Endothelial cell of umbilical vein (primary cell): Measurements from ENCODE around the gene THBS3. TPM values are rescaled to one million over a fixed set of nuclear protein-coding genes. Genes with fewer than 3 reads are reported as not detected.
A peak's percentile ranks its signal among the peaks of the same experiment; 100 is the strongest.
"Not testable (repeated sequence)": the region's sequence is repeated elsewhere in the genome, so short reads cannot be mapped to it uniquely, and the experiment has no call there.

Experiments
- BruUV-seq: library from RNA; stranded (reverse); fragments of 400-500 nt; replicated peaks from 2 replicates; lab custom pipeline; 2021; lab: Mats Ljungman, UMichigan
- CTCF ChIA-PET: fragments of 300-600, 350-600 bp; sonication (Branson Sonifier 250); formaldehyde crosslinking; loops from one replicate; lab custom pipeline; 2021; ENCODE audit warnings: antibody characterized with exemption, inconsistent platforms; lab: Charles Lee
- POLR2A ChIA-PET: fragments of 300-600, 350-600 bp; sonication (Branson Sonifier 250); formaldehyde crosslinking; loops from one replicate; lab custom pipeline; 2021; ENCODE audit warnings: antibody characterized with exemption, inconsistent platforms; lab: Charles Lee
- DNase-seq: peaks from one replicate; pipeline ENCODE4 v3.0.0-alpha.2; 2011; ENCODE audit warnings: low read depth, low spot score
- FAIRE-seq: peaks from 2 replicates; lab custom pipeline; 2011; peaks lifted over from hg19 to GRCh38; lab: Jason Lieb, UNC
- H2AFZ ChIP-seq: 2 replicates; pipeline ENCODE4 v1.6.0; 2012; ENCODE audit warnings: low read depth, low read length, control low read depth, inconsistent platforms
- H3K27ac ChIP-seq: 2 replicates; pipeline ENCODE4 v1.5.1; 2011; ENCODE audit warnings: low read depth, mild to moderate bottlenecking, control low read depth, low read length, moderate library complexity; ENCODE audit not compliant: insufficient read depth
- H3K27me3 ChIP-seq, 2 experiments: 2 replicates each; pipeline versions ENCODE4 v1.6.0 to v1.6.1; 2011; ENCODE audit warnings: low read length in 2 of 2, mixed read lengths in 1 of 2; ENCODE audit not compliant: control insufficient read depth in 2 of 2, insufficient read depth in 2 of 2
- H3K36me3 ChIP-seq, 2 experiments: 2 replicates in 1 of 2; 3 replicates in 1 of 2; pipeline ENCODE4 v1.5.1; 2011; ENCODE audit warnings: low read length in 2 of 2, mild to moderate bottlenecking in 1 of 2, moderate library complexity in 1 of 2; ENCODE audit not compliant: control insufficient read depth in 2 of 2, insufficient read depth in 2 of 2; ENCODE audit errors: extremely low read depth in 1 of 2
- H3K4me1 ChIP-seq: 3 replicates; pipeline ENCODE4 v1.5.1; 2011; ENCODE audit warnings: mild to moderate bottlenecking, low read length; ENCODE audit not compliant: control insufficient read depth, insufficient read depth; ENCODE audit errors: extremely low read depth
- H3K4me2 ChIP-seq: 2 replicates; pipeline ENCODE4 v1.6.1; 2011; ENCODE audit warnings: low read length, control low read depth, mixed read lengths; ENCODE audit not compliant: insufficient read depth
- H3K4me3 ChIP-seq, 3 experiments: fragments of 200-600 bp in 1 of 3; sonication (generic), shearing (Covaris generic) in 1 of 3; replicated peaks in 1 of 3; 2 replicates each; pipeline ENCODE4 v1.5.1; 2011 to 2016; ENCODE audit warnings: control low read depth in 3 of 3, low read length in 3 of 3, mild to moderate bottlenecking in 2 of 3, inconsistent platforms in 1 of 3, low read depth in 1 of 3, moderate library complexity in 1 of 3; ENCODE audit not compliant: insufficient read depth in 1 of 3
- H3K79me2 ChIP-seq: 2 replicates; pipeline ENCODE4 v1.6.0; 2012; ENCODE audit warnings: low read length, inconsistent platforms; ENCODE audit not compliant: control insufficient read depth, insufficient read depth
- H3K9ac ChIP-seq: replicated peaks from 2 replicates; pipeline ENCODE3; 2011; ENCODE audit warnings: low read length, control low read depth; ENCODE audit not compliant: insufficient read depth; ENCODE audit errors: extremely low read depth
- H3K9me1 ChIP-seq: replicated peaks from 3 replicates; pipeline ENCODE4 v1.6.0; 2011; ENCODE audit warnings: mild to moderate bottlenecking, low read length; ENCODE audit not compliant: control insufficient read depth, insufficient read depth; ENCODE audit errors: extremely low read depth
- H3K9me3 ChIP-seq: replicated peaks from 2 replicates; pipeline ENCODE4 v1.5.1; 2012; ENCODE audit warnings: low read length, inconsistent platforms; ENCODE audit not compliant: control insufficient read depth, insufficient read depth
- H4K20me1 ChIP-seq: replicated peaks from 2 replicates; pipeline ENCODE3; 2011; ENCODE audit warnings: mild to moderate bottlenecking, low read length; ENCODE audit not compliant: control insufficient read depth, insufficient read depth; ENCODE audit errors: extremely low read depth
- EZH2 ChIP-seq: IDR thresholded peaks from 2 replicates; pipeline ENCODE4 v1.6.1; 2012; ENCODE audit warnings: borderline replicate concordance, low read depth, mild to moderate bottlenecking, moderate library complexity, low read length, inconsistent platforms; ENCODE audit not compliant: severe bottlenecking
- FOS ChIP-seq: IDR thresholded peaks from 2 replicates; pipeline ENCODE4 v1.6.1; 2011; ENCODE audit warnings: mild to moderate bottlenecking, low read length, moderate library complexity, borderline replicate concordance; ENCODE audit not compliant: insufficient read depth
- GATA2 ChIP-seq: IDR thresholded peaks from 2 replicates; pipeline ENCODE4 v1.7.0; 2011; ENCODE audit warnings: low read depth, mild to moderate bottlenecking, moderate library complexity, mixed read lengths, low read length; ENCODE audit not compliant: insufficient read length, insufficient read depth
- JUN ChIP-seq: IDR thresholded peaks from 2 replicates; pipeline ENCODE4 v1.6.1; 2011; ENCODE audit warnings: borderline replicate concordance, low read depth; ENCODE audit not compliant: insufficient read length, insufficient read depth
- MYC ChIP-seq: IDR thresholded peaks from one replicate; pipeline ENCODE4 v1.6.1; 2011; ENCODE audit warnings: mild to moderate bottlenecking, low read depth, low read length
- POLR2A ChIP-seq: IDR thresholded peaks from 2 replicates; pipeline ENCODE4 v1.6.1; 2012; ENCODE audit warnings: low read depth, mild to moderate bottlenecking, control low read depth, low read length
- POLR2AphosphoS5 ChIP-seq: IDR thresholded peaks from 2 replicates; pipeline ENCODE4 v1.6.1; 2012; ENCODE audit warnings: low read depth, mild to moderate bottlenecking, control low read depth, low read length, moderate library complexity; ENCODE audit not compliant: insufficient read depth
- dilution Hi-C: fragments of 300-500 bp; cut with MboI; formaldehyde crosslinking; loops from one replicate; pipeline ENCODE4 v1.15.0; 2019; ENCODE audit warnings: low sequenced_read_pairs; ENCODE audit not compliant: extremely low pct_ligation_motif_present
- intact Hi-C: fragments of 100-400 bp; cut with micrococcal nuclease; formaldehyde crosslinking; loops from one replicate; pipeline ENCODE4 v1.10.0; 2022
- polyA plus RNA-seq, 4 experiments: library from polyadenylated mRNA; depleted of rRNA in 3 of 4; stranded (reverse) in 3 of 4; unstranded in 1 of 4; fragments of >200 nt; gene quantifications; 2 replicates each; pipeline versions ENCODE4 v1.2.1 to v1.2.3, GENCODE V29; 2011 to 2012; ENCODE audit warnings: missing spikeins in 1 of 4
- total RNA-seq: library from RNA; stranded (reverse); gene quantifications from 2 replicates; pipeline ENCODE4 v1.2.3, GENCODE V29; 2021
- TF ChIP-seq, protein P1 (sequence below), 2 donors: IDR thresholded peaks; 1 replicate in 1 of 2; 2 replicates in 1 of 2; pipeline ENCODE4 v1.5.1; 2011; ENCODE audit warnings: low read length in 2 of 2, mild to moderate bottlenecking in 2 of 2, moderate library complexity in 2 of 2, control low read depth in 1 of 2, inconsistent platforms in 1 of 2, low read depth in 1 of 2; ENCODE audit not compliant: insufficient read depth in 1 of 2; ENCODE audit errors: extremely low read depth in 1 of 2
- TF ChIP-seq, protein P2 (sequence below): IDR thresholded peaks from 2 replicates; pipeline ENCODE4 v1.6.1; 2011; ENCODE audit not compliant: insufficient read depth, insufficient read length

The THBS3 gene
- total and polyA plus RNA-seq, 2 donors (not counting 3 experiments of a cell fraction or from before 2014, with no cell fraction given): 23.6 to 25.7 TPM

DNA sequence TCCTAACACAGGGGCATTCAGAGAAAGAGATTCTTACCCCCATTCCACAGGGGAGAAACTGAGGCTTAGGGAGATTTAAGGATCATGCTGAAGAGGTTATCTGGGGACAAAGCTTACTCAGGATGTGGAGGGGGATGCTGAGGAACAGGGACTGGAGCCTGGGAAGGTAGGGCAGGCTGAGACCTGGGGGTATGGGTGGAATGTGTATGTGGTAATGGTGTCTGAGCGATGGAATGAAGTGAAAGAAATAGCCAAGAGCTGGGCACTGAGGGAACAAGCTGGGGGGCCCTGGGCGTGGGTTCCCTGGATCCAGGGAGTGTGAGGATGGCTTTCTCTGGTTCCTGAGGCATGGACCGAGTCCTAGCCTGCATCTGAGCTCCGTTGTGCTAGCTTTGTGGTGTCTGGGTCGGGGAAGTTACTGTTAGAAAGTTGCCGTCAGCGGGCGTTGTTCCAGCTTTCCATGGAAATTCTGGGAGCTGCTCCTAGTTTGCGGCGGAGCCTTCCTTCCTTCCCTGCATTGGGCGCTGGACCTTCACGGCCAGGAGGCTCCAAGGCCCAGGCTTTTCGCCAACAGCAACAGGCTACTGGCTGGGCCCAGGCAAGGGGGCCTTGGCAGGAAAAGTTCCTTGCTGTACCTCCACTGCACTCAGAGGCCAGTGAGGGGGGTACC is 3.8 kb upstream of the THBS3 start:
- H4K20me1 ChIP-seq, BruUV-seq, H3K27me3 ChIP-seq, dilution Hi-C loops, H3K27ac ChIP-seq, H3K9me3 ChIP-seq, H3K9ac ChIP-seq, H3K79me2 ChIP-seq, POLR2A ChIA-PET, H3K9me1 ChIP-seq, H3K4me2 ChIP-seq, H3K36me3 ChIP-seq, H2AFZ ChIP-seq, intact Hi-C loops, H3K4me3 ChIP-seq: not testable (repeated sequence)
- FAIRE-seq (peak; percentile 78), DNase-seq (peak; percentile 85)
- H3K4me1 ChIP-seq: peaks cover 21% of the 10 kb centered on the region
- CTCF ChIA-PET: interaction anchor here (0.7 to 1.1 kb wide), 2 partner anchors 13 to 15 kb away, joined by 4 read pairs; no protein-coding TSS in a partner anchor

DNA sequence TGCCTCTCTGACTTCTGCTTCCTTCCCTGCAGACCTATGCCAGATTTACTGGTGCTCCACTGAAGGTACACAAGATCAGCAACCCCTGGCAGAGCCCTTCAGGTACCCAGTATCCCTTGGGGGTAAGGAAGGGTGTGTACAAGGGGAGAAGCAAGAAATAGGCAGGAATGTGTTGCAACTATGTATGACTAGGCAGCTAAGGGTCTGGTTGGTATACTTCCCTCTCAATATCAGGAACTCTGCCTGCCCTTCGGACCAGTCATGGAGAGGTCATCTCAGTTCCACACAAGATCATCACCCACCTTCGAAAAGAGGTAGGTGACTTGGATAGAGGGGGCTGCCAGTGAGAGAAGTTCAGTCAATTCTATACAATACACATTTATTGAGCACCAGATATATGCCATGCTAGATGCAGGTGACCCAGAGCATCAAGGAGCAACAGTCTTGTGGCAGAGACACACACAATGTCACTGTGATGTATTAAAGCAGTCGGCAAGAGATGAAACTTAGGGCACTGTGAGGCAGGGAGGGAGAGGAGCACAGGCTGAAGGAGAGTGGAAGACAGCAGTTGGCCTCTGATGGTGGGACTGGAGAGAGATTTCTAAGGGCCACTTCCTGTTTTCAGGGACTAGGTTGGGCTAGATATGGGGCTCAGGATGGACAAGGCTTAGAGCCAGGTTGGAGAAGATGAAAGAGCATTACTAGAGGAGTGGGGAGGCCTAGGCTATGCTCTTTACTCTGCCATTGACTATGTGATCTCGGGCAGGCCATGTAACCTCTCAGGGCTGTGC is 2.8 kb upstream of the THBS3 start:
- Histone ChIP-seq H3K27ac (no peak overlapping the region), H3K4me1 (peaks cover 21% of the 10 kb centered on the region), H3K9me1 (no peaks in the 10 kb centered on the region), H2AFZ (no peak overlapping the region), H3K36me3 (peaks cover 0 to 3% of the 10 kb centered on the region in 2 experiments), H3K4me3 (no peak overlapping the region), H3K79me2 (peaks cover 2% of the 10 kb centered on the region), H3K4me2 (no peak overlapping the region), H3K27me3 (no peaks in the 10 kb centered on the region), H3K9me3 (no peaks in the 10 kb centered on the region), H4K20me1 (no peaks in the 10 kb centered on the region), H3K9ac (no peak overlapping the region)
- DNase-seq (no peak), FAIRE-seq (no peak)
- dilution Hi-C loops (no loop called here), intact Hi-C loops (no loop called here)
- POLR2A ChIA-PET: no interaction called here
- TF ChIP-seq, protein P1, sequence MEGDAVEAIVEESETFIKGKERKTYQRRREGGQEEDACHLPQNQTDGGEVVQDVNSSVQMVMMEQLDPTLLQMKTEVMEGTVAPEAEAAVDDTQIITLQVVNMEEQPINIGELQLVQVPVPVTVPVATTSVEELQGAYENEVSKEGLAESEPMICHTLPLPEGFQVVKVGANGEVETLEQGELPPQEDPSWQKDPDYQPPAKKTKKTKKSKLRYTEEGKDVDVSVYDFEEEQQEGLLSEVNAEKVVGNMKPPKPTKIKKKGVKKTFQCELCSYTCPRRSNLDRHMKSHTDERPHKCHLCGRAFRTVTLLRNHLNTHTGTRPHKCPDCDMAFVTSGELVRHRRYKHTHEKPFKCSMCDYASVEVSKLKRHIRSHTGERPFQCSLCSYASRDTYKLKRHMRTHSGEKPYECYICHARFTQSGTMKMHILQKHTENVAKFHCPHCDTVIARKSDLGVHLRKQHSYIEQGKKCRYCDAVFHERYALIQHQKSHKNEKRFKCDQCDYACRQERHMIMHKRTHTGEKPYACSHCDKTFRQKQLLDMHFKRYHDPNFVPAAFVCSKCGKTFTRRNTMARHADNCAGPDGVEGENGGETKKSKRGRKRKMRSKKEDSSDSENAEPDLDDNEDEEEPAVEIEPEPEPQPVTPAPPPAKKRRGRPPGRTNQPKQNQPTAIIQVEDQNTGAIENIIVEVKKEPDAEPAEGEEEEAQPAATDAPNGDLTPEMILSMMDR (IDR thresholded peaks at IDR 0.05; ENCODE audit: extremely low read depth in 1 of 2, insufficient read depth in 1 of 2, low read depth in 1 of 2, low read length in 2 of 2): no peak
- TF ChIP-seq POLR2A (no peak), MYC (no peak), JUN (no peak), POLR2AphosphoS5 (no peak), EZH2 (no peak), FOS (no peak), GATA2 (no peak)
- TF ChIP-seq, protein P2, sequence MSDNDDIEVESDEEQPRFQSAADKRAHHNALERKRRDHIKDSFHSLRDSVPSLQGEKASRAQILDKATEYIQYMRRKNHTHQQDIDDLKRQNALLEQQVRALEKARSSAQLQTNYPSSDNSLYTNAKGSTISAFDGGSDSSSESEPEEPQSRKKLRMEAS: no peak
- BruUV-seq: no TSS peak
- CTCF ChIA-PET: interaction anchor here (1.8 kb wide), 1 partner anchor 38 kb away, joined by 6 read pairs; the partner anchor contains the start of gene KRTCAP2
